Cardiac muscle cell (in vitro differentiated cells and primary cell): ENCODE data around the gene DNLZ. TPM values are rescaled to one million over a fixed set of nuclear protein-coding genes. Genes with fewer than 3 reads are reported as not detected.

Source experiments
- DNase-seq, 2 donors: peaks; one replicate each; pipeline versions ENCODE4 v3.0.0 to v3.0.0-alpha.2; 2010 to 2017; ENCODE audit warnings: low read depth in 1 of 2, low spot score in 1 of 2
- H3K27ac ChIP-seq: fragments of 200-600 bp; sonication (generic); 2 replicates; pipeline ENCODE4 v1.5.1; 2016
- H3K27me3 ChIP-seq: fragments of 200-600 bp; sonication (generic); 2 replicates; pipeline ENCODE4 v1.6.0; 2016; ENCODE audit warnings: control low read depth
- H3K36me3 ChIP-seq: fragments of 200-600 bp; sonication (generic); 2 replicates; pipeline ENCODE4 v1.5.1; 2016; ENCODE audit warnings: control low read depth
- H3K4me1 ChIP-seq: fragments of 200-600 bp; sonication (generic); 2 replicates; pipeline ENCODE4 v1.8.1; 2017; ENCODE audit warnings: low read depth, mild to moderate bottlenecking, mixed run types
- H3K4me3 ChIP-seq: fragments of 200-600 bp; sonication (generic); 2 replicates; pipeline ENCODE4 v1.5.1; 2016; ENCODE audit warnings: mild to moderate bottlenecking
- H3K9me3 ChIP-seq: fragments of 200-600 bp; sonication (generic); 2 replicates; pipeline ENCODE4 v1.5.1; 2017; ENCODE audit warnings: low read depth, mild to moderate bottlenecking, control low read depth
- polyA plus RNA-seq: library from polyadenylated mRNA; unstranded; fragments of >200 nt; fragmentation: Nextera tagmentation; extraction: Ambion mirVana; gene quantifications from 2 replicates; pipeline ENCODE4 v1.2.1, GENCODE V29; 2016
- total RNA-seq: library from RNA; depleted of rRNA; stranded (reverse); fragments of >200 nt; gene quantifications from 2 replicates; pipeline ENCODE4 v1.2.3, GENCODE V29; 2016
- TF ChIP-seq, protein P1 (sequence below): IDR thresholded peaks from 2 replicates; pipeline ENCODE4 v1.5.1; 2012; ENCODE audit warnings: low read depth, mild to moderate bottlenecking, low read length

Gene DNLZ
- total and polyA plus RNA-seq, 2 experiments from 2014 or later = 28.0 to 48.2 TPM

DNA sequence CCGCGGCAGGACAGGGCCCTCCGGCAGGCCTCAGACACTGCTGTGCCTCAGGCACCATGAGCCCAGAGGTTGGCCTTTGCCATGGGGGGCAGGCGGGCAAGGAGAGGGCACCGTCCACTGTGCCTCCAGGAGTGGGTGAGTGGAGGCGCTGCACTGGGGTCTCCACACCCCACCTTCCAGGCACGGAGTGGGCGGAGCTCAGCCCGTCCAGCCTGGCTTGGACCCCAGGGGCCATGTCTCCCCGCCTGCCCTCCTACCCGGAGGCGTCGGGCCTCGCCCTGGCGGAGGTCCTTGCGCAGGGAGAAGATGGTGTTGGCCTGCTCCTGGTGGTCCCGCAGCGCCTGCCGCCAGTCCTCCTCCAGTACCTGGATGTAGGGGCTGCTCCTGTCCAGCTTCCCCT, 6.5 kb upstream of the DNLZ start:
- no peak overlapping the region for H3K4me3 ChIP-seq

DNA sequence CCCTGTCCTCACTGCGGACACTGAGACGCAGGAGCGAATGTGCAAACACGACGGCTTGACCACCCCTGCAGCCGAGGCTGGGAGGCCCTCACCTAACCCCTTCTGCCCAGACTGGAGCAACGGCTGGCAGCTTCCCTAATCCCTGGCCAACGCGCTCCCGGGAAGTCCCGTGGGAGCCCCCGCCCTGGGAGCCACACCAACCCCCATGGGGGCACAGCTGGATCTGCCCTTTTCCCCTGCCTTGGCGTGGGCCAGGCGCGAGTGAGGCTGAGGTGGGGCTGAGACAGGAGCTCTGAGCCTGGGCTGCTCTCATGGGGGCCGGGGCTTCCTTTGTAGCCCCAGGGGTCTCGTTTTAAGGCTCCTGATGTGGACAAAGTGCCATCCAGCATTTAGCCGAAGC, 4.6 kb upstream of the DNLZ start:
- no peaks in the 10 kb centered on the region for H3K36me3 ChIP-seq
- no peaks in the 10 kb centered on the region for H3K9me3 ChIP-seq
- H3K27me3 ChIP-seq = no peaks in the 10 kb centered on the region
- TF ChIP-seq, protein P1, sequence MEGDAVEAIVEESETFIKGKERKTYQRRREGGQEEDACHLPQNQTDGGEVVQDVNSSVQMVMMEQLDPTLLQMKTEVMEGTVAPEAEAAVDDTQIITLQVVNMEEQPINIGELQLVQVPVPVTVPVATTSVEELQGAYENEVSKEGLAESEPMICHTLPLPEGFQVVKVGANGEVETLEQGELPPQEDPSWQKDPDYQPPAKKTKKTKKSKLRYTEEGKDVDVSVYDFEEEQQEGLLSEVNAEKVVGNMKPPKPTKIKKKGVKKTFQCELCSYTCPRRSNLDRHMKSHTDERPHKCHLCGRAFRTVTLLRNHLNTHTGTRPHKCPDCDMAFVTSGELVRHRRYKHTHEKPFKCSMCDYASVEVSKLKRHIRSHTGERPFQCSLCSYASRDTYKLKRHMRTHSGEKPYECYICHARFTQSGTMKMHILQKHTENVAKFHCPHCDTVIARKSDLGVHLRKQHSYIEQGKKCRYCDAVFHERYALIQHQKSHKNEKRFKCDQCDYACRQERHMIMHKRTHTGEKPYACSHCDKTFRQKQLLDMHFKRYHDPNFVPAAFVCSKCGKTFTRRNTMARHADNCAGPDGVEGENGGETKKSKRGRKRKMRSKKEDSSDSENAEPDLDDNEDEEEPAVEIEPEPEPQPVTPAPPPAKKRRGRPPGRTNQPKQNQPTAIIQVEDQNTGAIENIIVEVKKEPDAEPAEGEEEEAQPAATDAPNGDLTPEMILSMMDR = no peak
- H3K4me1 ChIP-seq = no peaks in the 10 kb centered on the region
- DNase-seq = no peak
- H3K27ac ChIP-seq = no peak overlapping the region
- no peak overlapping the region for H3K4me3 ChIP-seq

More for the DNA sequence above, 6.5 kb upstream of the DNLZ start:
- H3K4me1 ChIP-seq = no peaks in the 10 kb centered on the region
- no peaks in the 10 kb centered on the region for H3K36me3 ChIP-seq
- TF ChIP-seq, protein P1 = no peak
- no peaks in the 10 kb centered on the region for H3K9me3 ChIP-seq
- H3K27ac ChIP-seq = no peak overlapping the region
- DNase-seq = no peak
- no peaks in the 10 kb centered on the region for H3K27me3 ChIP-seq

DNA sequence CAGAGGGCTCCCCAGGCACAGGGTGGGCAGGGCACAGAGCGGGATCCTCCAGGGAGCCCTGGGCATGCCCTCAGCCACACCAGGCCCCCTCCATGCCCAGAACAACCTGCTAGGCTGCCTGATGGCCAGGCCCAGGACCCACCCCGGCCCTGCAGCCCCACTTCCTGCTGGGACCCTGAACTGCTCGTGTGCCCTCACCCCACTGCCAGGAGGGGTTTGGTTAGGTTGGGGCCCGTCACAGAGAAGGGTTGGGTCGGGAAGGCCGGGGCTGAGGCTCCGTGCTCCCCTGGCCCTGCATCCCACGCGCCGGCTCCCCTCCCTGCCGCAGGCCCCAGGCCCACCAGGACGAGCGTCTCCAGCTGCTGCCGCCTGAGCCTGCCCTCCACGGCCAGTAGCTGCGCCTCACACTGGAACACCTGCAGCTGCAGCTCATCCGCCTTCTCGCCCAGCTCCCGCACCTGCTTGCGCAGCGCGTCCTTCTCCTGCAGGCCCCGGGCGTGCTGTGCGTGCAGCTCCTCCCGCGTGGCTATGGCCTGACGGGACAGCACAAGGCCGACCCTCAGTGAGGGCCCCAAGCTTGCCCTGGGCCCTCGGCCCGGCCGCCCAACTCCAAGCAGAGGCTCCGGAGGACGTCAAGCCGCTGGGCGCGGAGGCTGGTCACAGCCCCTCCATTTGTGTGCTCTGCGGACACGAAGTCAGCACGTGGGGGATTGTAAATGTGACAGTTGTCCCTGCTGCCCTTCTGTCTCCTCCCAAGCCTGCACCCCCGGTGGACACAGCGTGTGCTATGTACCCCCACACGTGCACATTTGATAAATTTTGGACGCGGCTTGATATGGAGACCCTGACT, 4.0 kb upstream of the DNLZ start:
- Histone ChIP-seq H3K27me3 (no peaks in the 10 kb centered on the region), H3K27ac (no peak overlapping the region), H3K4me1 (no peaks in the 10 kb centered on the region), H3K36me3 (no peaks in the 10 kb centered on the region), H3K9me3 (no peaks in the 10 kb centered on the region), H3K4me3 (no peak overlapping the region)
- TF ChIP-seq, protein P1 = no peak
- DNase-seq = no peak

DNA sequence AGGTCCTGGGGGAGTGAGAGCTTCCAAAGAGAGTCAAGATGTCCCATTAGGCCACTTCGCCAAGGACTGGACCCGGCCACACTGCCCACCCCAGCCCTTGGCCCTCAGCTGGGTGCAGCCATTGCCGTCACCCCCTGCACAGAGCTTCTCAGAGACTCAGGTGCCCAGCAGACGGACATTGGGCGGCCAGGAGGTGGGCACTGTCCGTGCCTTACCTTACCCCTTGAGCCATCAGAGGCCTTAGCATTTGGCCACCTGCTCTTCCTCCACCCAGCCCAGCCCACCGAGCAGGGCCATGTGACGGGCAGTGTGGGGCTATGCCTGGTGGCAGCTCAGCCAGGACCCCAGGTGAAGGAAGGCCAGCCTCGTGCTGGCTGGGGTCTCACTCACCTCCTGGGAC, 3.3 kb upstream of the DNLZ start:
- Histone ChIP-seq H3K9me3 (no peaks in the 10 kb centered on the region), H3K36me3 (no peaks in the 10 kb centered on the region), H3K4me1 (no peaks in the 10 kb centered on the region), H3K4me3 (no peak overlapping the region), H3K27ac (no peak overlapping the region), H3K27me3 (no peaks in the 10 kb centered on the region)
- DNase-seq = no peak
- TF ChIP-seq, protein P1 = no peak

DNA sequence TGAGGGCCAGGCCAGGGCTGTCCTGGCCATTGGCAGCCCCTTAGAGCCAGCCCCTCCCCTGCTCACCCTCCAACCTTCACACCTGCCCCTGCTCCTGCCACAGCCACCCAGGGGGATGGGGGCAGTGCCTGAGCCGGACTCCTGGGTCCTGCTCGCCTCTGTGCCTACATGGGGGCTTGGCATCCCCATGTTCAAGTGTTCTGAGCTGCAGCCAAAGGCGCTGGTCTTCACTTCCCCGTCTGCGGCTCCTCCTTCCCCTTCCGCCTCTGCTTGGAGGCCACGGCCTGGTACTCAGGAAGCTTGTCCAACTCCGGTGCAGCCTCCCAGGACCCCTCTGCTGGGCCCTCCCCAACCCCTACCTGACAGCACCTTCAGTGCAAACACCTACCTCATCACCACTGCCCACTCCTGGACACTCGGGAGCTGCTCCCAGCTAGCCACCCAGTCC, 2.3 kb upstream of the DNLZ start:
- Histone ChIP-seq H3K27ac (no peak overlapping the region), H3K4me3 (no peak overlapping the region), H3K27me3 (no peaks in the 10 kb centered on the region), H3K9me3 (no peaks in the 10 kb centered on the region), H3K36me3 (no peaks in the 10 kb centered on the region), H3K4me1 (no peaks in the 10 kb centered on the region)
- DNase-seq = no peak
- TF ChIP-seq, protein P1 = no peak
